WTC11 (cell line): ENCODE measurements around the gene TTC28. TPM values are rescaled to one million over a fixed set of nuclear protein-coding genes. Genes with fewer than 3 reads are reported as not detected.

ENCODE experiments used
- ATAC-seq: fragments of 200-7000 bp; cut with Tn5 transposase; 2 replicates; pipeline ENCODE4 v1.10.0; 2021; ENCODE audit warnings: mild to moderate bottlenecking, moderate library complexity
- CTCF ChIA-PET: fragments of 300-600 bp; sonication (Branson Sonifier 250); formaldehyde crosslinking; loops from one replicate; lab custom pipeline; 2021; ENCODE audit warnings: antibody characterized with exemption; lab: Charles Lee
- POLR2A ChIA-PET: fragments of 350-600 bp; sonication (Branson Sonifier 250); formaldehyde crosslinking; loops from one replicate; lab custom pipeline; 2021; ENCODE audit warnings: antibody characterized with exemption; lab: Charles Lee
- DNase-seq: peaks from one replicate; pipeline ENCODE4 v3.0.0; 2021; ENCODE audit warnings: low spot score
- H3K27ac Mint-ChIP-seq: 2 replicates; pipeline ENCODE4 v1.8.0; 2021; ENCODE audit warnings: mixed read lengths
- H3K27me3 Mint-ChIP-seq: 2 replicates; pipeline ENCODE4 v1.8.0; 2021; ENCODE audit warnings: low read depth, mild to moderate bottlenecking, moderate library complexity, mixed read lengths
- H3K36me3 Mint-ChIP-seq: 2 replicates; pipeline ENCODE4 v1.8.0; 2021; ENCODE audit warnings: mixed read lengths
- H3K4me1 Mint-ChIP-seq: 2 replicates; pipeline ENCODE4 v1.8.0; 2022; ENCODE audit warnings: mixed read lengths
- H3K4me3 Mint-ChIP-seq: 2 replicates; pipeline ENCODE4 v1.8.0; 2021; ENCODE audit warnings: mild to moderate bottlenecking, moderate library complexity, mixed read lengths
- H3K9me3 Mint-ChIP-seq: 2 replicates; pipeline ENCODE4 v1.8.0; 2021; ENCODE audit warnings: mixed read lengths
- FOXK1 ChIP-seq: sonication (generic); formaldehyde crosslinking; IDR thresholded peaks from 2 replicates; pipeline ENCODE4 v1.8.0; 2022; ENCODE audit warnings: mild to moderate bottlenecking, moderate library complexity, missing genetic modification reagents
- JUN ChIP-seq: sonication (generic); formaldehyde crosslinking; IDR thresholded peaks from 2 replicates; pipeline ENCODE4 v1.8.0; 2023; ENCODE audit warnings: mild to moderate bottlenecking, missing genetic modification reagents
- MYBL2 ChIP-seq: sonication (generic); formaldehyde crosslinking; IDR thresholded peaks from 2 replicates; pipeline ENCODE4 v1.8.1; 2023; ENCODE audit warnings: mild to moderate bottlenecking, moderate library complexity, missing genetic modification reagents
- PRRX2 ChIP-seq: fragments of 250-450 bp; sonication (Bioruptor Pico); IDR thresholded peaks from 2 replicates; pipeline ENCODE4 v1.8.0; 2021; ENCODE audit warnings: mild to moderate bottlenecking
- RELA ChIP-seq: sonication (generic); formaldehyde crosslinking; IDR thresholded peaks from 2 replicates; pipeline ENCODE4 v1.8.1; 2022; ENCODE audit warnings: missing genetic modification reagents, mild to moderate bottlenecking, borderline replicate concordance
- ZBTB21 ChIP-seq: sonication (generic); formaldehyde crosslinking; IDR thresholded peaks from 2 replicates; pipeline ENCODE4 v1.8.1; 2023; ENCODE audit warnings: mild to moderate bottlenecking, missing genetic modification reagents, borderline replicate concordance
- ZNF396 ChIP-seq: fragments of 250-450 bp; sonication (Bioruptor Pico); IDR thresholded peaks from 2 replicates; pipeline ENCODE4 v1.8.0; 2021; ENCODE audit warnings: mild to moderate bottlenecking, moderate library complexity, borderline replicate concordance
- ZNF416 ChIP-seq: fragments of 250-450 bp; sonication (Bioruptor Pico); IDR thresholded peaks from 2 replicates; pipeline ENCODE4 v1.9.0; 2021; ENCODE audit warnings: mild to moderate bottlenecking, inconsistent platforms
- ZNF671 ChIP-seq: fragments of 250-450 bp; sonication (Bioruptor Pico); IDR thresholded peaks from 2 replicates; pipeline ENCODE4 v1.8.0; 2021; ENCODE audit warnings: mild to moderate bottlenecking
- total RNA-seq: library from RNA; stranded (reverse); gene quantifications from 3 replicates; pipeline ENCODE4 v1.2.3, GENCODE V29; 2021
- TF ChIP-seq, protein P1 (sequence below): fragments of 250-450 bp; sonication (Bioruptor Pico); IDR thresholded peaks from 2 replicates; pipeline ENCODE4 v1.9.0; 2021; ENCODE audit warnings: mild to moderate bottlenecking
- TF ChIP-seq, protein P2 (sequence below): sonication (generic); formaldehyde crosslinking; IDR thresholded peaks from 2 replicates; pipeline ENCODE4 v1.8.1; 2022; ENCODE audit warnings: low read depth, mild to moderate bottlenecking, moderate library complexity, missing genetic modification reagents, borderline replicate concordance
- TF ChIP-seq, protein P3 (sequence below): sonication (generic); formaldehyde crosslinking; conservative IDR thresholded peaks from 2 replicates; pipeline ENCODE4 v1.8.1; 2022; ENCODE audit warnings: mild to moderate bottlenecking, missing genetic modification reagents
- TF ChIP-seq, protein P4 (sequence below): sonication (generic); formaldehyde crosslinking; IDR thresholded peaks from 2 replicates; pipeline ENCODE4 v1.8.1; 2023; ENCODE audit warnings: mild to moderate bottlenecking, missing genetic modification reagents, moderate library complexity
- TF ChIP-seq, protein P5 (sequence below): sonication (generic); formaldehyde crosslinking; IDR thresholded peaks from 2 replicates; pipeline ENCODE4 v1.8.1; 2022; ENCODE audit warnings: mild to moderate bottlenecking, moderate library complexity, missing genetic modification reagents
- TF ChIP-seq, protein P6 (sequence below): sonication (generic); formaldehyde crosslinking; IDR thresholded peaks from 2 replicates; pipeline ENCODE4 v1.8.0; 2022; ENCODE audit warnings: mild to moderate bottlenecking, missing genetic modification reagents
- TF ChIP-seq, protein P7 (sequence below): sonication (generic); formaldehyde crosslinking; IDR thresholded peaks from 2 replicates; pipeline ENCODE4 v1.8.1; 2023; ENCODE audit warnings: mild to moderate bottlenecking, missing genetic modification reagents, borderline replicate concordance
- TF ChIP-seq, protein P8 (sequence below): fragments of 250-450 bp; sonication (Bioruptor Pico); IDR thresholded peaks from 2 replicates; pipeline ENCODE4 v1.8.0; 2021; ENCODE audit warnings: mild to moderate bottlenecking
- TF ChIP-seq, protein P9 (sequence below): fragments of 250-450 bp; sonication (Bioruptor Pico); IDR thresholded peaks from 2 replicates; pipeline ENCODE4 v1.9.0; 2021; ENCODE audit warnings: mild to moderate bottlenecking

Gene TTC28
- total RNA-seq, 1 experiment from 2014 or later, result 13.0 TPM

DNA sequence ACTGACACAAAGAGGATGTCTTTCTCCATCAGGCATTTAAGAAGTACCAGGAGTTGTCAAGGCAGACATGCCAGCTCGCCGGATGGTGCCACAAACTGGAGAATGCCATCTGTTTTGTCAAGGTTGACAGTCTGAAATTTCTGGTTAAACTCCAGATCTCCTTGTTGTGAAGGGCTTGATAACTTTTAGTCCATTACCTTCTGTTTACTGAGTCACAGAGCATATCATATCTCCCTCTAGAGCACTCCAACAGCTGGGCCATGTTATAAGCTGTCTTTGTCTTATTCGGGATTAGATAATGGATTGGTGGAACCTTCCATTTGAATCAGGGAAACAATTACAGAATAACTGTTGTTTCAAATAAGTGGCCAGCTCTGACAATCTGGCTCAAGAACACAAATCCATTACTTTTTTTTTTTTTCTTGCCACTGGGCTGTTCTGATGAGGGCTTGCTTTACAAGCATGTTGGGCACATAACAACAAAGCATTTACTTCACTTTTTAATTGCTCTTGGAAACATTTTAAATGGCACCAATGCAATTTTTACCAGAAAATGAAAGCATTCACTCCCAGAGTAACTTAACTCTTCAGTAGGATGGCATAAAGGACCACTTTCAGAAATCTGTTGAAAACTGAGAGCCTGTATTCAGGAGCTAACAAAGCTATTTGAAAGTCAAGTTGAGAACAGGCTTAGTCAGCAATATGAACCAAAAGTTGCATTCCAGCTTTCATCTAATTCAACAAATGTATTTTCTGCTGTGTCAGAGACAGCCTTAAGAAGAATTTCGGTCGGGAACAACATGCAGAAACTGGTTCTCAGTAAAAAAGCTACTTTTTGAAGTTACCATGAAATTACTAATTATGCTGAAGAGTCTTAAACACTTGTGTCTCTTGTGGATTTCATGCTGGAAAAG lies 533.0 kb downstream of the TTC28 start:
- no peaks in the 10 kb centered on the region for H3K9me3 Mint-ChIP-seq
- H3K36me3 Mint-ChIP-seq, result no peaks in the 10 kb centered on the region
- H3K4me1 Mint-ChIP-seq, result peaks cover 16% of the 10 kb centered on the region
- ChIA-PET POLR2A (no interaction called here), CTCF (interaction anchor here (1.7 kb wide), 1 partner anchor 34 kb away, joined by 8 read pairs; no protein-coding TSS in a partner anchor)
- no peak overlapping the region for H3K27ac Mint-ChIP-seq
- H3K27me3 Mint-ChIP-seq, result no peaks in the 10 kb centered on the region
- ATAC-seq, result no peak
- H3K4me3 Mint-ChIP-seq, result no peak overlapping the region
- no peak for DNase-seq
- TF ChIP-seq, protein P1, sequence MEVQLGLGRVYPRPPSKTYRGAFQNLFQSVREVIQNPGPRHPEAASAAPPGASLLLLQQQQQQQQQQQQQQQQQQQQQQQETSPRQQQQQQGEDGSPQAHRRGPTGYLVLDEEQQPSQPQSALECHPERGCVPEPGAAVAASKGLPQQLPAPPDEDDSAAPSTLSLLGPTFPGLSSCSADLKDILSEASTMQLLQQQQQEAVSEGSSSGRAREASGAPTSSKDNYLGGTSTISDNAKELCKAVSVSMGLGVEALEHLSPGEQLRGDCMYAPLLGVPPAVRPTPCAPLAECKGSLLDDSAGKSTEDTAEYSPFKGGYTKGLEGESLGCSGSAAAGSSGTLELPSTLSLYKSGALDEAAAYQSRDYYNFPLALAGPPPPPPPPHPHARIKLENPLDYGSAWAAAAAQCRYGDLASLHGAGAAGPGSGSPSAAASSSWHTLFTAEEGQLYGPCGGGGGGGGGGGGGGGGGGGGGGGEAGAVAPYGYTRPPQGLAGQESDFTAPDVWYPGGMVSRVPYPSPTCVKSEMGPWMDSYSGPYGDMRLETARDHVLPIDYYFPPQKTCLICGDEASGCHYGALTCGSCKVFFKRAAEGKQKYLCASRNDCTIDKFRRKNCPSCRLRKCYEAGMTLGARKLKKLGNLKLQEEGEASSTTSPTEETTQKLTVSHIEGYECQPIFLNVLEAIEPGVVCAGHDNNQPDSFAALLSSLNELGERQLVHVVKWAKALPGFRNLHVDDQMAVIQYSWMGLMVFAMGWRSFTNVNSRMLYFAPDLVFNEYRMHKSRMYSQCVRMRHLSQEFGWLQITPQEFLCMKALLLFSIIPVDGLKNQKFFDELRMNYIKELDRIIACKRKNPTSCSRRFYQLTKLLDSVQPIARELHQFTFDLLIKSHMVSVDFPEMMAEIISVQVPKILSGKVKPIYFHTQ (CRISPR knock-in tag), result no peak
- TF ChIP-seq, protein P2, sequence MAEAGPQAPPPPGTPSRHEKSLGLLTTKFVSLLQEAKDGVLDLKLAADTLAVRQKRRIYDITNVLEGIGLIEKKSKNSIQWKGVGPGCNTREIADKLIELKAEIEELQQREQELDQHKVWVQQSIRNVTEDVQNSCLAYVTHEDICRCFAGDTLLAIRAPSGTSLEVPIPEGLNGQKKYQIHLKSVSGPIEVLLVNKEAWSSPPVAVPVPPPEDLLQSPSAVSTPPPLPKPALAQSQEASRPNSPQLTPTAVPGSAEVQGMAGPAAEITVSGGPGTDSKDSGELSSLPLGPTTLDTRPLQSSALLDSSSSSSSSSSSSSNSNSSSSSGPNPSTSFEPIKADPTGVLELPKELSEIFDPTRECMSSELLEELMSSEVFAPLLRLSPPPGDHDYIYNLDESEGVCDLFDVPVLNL, result no peak
- TF ChIP-seq ZNF416 (CRISPR knock-in tag) (no peak), ZNF671 (CRISPR knock-in tag) (no peak), PRRX2 (CRISPR knock-in tag) (no peak), ZBTB21 (CRISPR knock-in tag) (no peak), JUN (CRISPR knock-in tag) (no peak), FOXK1 (CRISPR knock-in tag) (no peak), MYBL2 (CRISPR knock-in tag) (no peak), ZNF396 (CRISPR knock-in tag) (no peak), RELA (CRISPR knock-in tag) (no peak)
- TF ChIP-seq, protein P3, sequence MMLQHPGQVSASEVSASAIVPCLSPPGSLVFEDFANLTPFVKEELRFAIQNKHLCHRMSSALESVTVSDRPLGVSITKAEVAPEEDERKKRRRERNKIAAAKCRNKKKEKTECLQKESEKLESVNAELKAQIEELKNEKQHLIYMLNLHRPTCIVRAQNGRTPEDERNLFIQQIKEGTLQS (CRISPR knock-in tag), result no peak
- TF ChIP-seq, protein P4, sequence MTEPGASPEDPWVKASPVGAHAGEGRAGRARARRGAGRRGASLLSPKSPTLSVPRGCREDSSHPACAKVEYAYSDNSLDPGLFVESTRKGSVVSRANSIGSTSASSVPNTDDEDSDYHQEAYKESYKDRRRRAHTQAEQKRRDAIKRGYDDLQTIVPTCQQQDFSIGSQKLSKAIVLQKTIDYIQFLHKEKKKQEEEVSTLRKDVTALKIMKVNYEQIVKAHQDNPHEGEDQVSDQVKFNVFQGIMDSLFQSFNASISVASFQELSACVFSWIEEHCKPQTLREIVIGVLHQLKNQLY, result no peak
- TF ChIP-seq, protein P5, sequence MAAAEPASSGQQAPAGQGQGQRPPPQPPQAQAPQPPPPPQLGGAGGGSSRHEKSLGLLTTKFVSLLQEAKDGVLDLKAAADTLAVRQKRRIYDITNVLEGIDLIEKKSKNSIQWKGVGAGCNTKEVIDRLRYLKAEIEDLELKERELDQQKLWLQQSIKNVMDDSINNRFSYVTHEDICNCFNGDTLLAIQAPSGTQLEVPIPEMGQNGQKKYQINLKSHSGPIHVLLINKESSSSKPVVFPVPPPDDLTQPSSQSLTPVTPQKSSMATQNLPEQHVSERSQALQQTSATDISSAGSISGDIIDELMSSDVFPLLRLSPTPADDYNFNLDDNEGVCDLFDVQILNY (CRISPR knock-in tag), result no peak
- TF ChIP-seq, protein P6, sequence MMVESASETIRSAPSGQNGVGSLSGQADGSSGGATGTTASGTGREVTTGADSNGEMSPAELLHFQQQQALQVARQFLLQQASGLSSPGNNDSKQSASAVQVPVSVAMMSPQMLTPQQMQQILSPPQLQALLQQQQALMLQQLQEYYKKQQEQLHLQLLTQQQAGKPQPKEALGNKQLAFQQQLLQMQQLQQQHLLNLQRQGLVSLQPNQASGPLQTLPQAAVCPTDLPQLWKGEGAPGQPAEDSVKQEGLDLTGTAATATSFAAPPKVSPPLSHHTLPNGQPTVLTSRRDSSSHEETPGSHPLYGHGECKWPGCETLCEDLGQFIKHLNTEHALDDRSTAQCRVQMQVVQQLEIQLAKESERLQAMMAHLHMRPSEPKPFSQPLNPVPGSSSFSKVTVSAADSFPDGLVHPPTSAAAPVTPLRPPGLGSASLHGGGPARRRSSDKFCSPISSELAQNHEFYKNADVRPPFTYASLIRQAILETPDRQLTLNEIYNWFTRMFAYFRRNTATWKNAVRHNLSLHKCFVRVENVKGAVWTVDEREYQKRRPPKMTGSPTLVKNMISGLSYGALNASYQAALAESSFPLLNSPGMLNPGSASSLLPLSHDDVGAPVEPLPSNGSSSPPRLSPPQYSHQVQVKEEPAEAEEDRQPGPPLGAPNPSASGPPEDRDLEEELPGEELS, result no peak
- TF ChIP-seq, protein P7, sequence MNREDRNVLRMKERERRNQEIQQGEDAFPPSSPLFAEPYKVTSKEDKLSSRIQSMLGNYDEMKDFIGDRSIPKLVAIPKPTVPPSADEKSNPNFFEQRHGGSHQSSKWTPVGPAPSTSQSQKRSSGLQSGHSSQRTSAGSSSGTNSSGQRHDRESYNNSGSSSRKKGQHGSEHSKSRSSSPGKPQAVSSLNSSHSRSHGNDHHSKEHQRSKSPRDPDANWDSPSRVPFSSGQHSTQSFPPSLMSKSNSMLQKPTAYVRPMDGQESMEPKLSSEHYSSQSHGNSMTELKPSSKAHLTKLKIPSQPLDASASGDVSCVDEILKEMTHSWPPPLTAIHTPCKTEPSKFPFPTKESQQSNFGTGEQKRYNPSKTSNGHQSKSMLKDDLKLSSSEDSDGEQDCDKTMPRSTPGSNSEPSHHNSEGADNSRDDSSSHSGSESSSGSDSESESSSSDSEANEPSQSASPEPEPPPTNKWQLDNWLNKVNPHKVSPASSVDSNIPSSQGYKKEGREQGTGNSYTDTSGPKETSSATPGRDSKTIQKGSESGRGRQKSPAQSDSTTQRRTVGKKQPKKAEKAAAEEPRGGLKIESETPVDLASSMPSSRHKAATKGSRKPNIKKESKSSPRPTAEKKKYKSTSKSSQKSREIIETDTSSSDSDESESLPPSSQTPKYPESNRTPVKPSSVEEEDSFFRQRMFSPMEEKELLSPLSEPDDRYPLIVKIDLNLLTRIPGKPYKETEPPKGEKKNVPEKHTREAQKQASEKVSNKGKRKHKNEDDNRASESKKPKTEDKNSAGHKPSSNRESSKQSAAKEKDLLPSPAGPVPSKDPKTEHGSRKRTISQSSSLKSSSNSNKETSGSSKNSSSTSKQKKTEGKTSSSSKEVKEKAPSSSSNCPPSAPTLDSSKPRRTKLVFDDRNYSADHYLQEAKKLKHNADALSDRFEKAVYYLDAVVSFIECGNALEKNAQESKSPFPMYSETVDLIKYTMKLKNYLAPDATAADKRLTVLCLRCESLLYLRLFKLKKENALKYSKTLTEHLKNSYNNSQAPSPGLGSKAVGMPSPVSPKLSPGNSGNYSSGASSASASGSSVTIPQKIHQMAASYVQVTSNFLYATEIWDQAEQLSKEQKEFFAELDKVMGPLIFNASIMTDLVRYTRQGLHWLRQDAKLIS (CRISPR knock-in tag), result no peak
- TF ChIP-seq, protein P8, sequence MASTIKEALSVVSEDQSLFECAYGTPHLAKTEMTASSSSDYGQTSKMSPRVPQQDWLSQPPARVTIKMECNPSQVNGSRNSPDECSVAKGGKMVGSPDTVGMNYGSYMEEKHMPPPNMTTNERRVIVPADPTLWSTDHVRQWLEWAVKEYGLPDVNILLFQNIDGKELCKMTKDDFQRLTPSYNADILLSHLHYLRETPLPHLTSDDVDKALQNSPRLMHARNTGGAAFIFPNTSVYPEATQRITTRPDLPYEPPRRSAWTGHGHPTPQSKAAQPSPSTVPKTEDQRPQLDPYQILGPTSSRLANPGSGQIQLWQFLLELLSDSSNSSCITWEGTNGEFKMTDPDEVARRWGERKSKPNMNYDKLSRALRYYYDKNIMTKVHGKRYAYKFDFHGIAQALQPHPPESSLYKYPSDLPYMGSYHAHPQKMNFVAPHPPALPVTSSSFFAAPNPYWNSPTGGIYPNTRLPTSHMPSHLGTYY (CRISPR knock-in tag), result no peak
- TF ChIP-seq, protein P9, sequence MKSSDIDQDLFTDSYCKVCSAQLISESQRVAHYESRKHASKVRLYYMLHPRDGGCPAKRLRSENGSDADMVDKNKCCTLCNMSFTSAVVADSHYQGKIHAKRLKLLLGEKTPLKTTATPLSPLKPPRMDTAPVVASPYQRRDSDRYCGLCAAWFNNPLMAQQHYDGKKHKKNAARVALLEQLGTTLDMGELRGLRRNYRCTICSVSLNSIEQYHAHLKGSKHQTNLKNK (CRISPR knock-in tag), result no peak
